BLaER1 (cell line): ENCODE results near the gene RAB40B.
A peak's percentile ranks its signal among the peaks of the same experiment; 100 is the strongest.

Experiments used
- H3K27ac ChIP-seq: shearing (Covaris generic); formaldehyde crosslinking; 2 replicates; pipeline ENCODE4 v1.8.1; 2022
- H3K27me3 ChIP-seq: shearing (Covaris generic); formaldehyde crosslinking; 2 replicates; pipeline ENCODE4 v1.8.1; 2022
- H3K36me3 ChIP-seq: shearing (Covaris generic); formaldehyde crosslinking; 2 replicates; pipeline ENCODE4 v1.8.1; 2022
- H3K4me1 ChIP-seq: shearing (Covaris generic); formaldehyde crosslinking; 2 replicates; pipeline ENCODE4 v1.8.1; 2022
- H3K4me2 ChIP-seq: shearing (Covaris generic); formaldehyde crosslinking; 2 replicates; pipeline ENCODE4 v1.8.1; 2022
- H3K4me3 ChIP-seq: shearing (Covaris generic); formaldehyde crosslinking; 2 replicates; pipeline ENCODE4 v1.8.1; 2022
- H3K9ac ChIP-seq: shearing (Covaris generic); formaldehyde crosslinking; 2 replicates; pipeline ENCODE4 v1.8.1; 2022
- H3K9me3 ChIP-seq: shearing (Covaris generic); formaldehyde crosslinking; 2 replicates; pipeline ENCODE4 v1.8.1; 2022
- H4K20me1 ChIP-seq: shearing (Covaris generic); formaldehyde crosslinking; 2 replicates; pipeline ENCODE4 v1.8.1; 2022
- Cebpa-rat ChIP-seq: shearing (Covaris generic); IDR thresholded peaks from 2 replicates; pipeline ENCODE4 v1.8.1; 2022

RAB40B gene

DNA sequence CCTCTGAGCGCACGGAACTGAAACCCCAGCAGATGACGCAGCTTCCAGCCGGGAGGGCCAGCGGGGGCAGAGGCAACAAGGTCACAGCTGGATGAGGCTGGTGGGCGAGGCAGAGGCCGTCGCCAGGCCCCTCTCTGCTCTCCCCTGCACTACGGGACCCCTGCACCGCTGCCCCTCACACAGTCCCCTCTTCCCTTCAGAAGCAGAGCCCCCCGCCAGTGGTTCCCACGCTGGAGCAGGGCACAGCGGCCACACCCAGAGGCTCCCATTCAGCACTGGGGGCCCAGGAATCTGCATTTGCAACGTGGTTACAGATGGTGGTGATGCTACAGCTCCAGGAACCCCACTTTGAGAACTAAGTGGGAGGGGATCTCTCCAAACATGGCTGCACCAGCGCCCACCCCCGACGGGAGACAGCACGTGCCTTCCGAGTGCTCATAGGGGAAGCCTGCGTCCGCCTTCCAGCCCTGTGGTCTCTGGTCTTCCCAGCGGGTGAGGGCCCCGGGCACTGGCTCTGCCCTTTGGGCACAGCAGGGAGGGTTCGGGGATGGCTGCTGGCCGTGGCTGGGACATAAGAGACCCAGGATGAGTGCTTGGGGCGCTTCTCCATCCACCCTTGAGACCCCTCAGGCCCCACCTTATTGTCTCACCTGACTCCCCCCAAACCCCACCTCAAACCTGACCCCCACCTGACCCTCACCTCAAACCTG lies 4.7 kb upstream of the RAB40B start:
- no peaks in the 10 kb centered on the region for H4K20me1 ChIP-seq
- H3K4me2 ChIP-seq: peak overlapping the region; percentile 14; the same call in 1 of the 2 replicates
- no peak overlapping the region for H3K4me3 ChIP-seq
- no peak overlapping the region for H3K9ac ChIP-seq
- H3K4me1 ChIP-seq: peaks cover 58% of the 10 kb centered on the region
- peaks cover 7% of the 10 kb centered on the region; the same call in 1 of the 2 replicates for H3K27me3 ChIP-seq
- TF ChIP-seq Cebpa-rat: no peak
- no peak overlapping the region for H3K27ac ChIP-seq
- no peaks in the 10 kb centered on the region for H3K9me3 ChIP-seq
- no peaks in the 10 kb centered on the region for H3K36me3 ChIP-seq

DNA sequence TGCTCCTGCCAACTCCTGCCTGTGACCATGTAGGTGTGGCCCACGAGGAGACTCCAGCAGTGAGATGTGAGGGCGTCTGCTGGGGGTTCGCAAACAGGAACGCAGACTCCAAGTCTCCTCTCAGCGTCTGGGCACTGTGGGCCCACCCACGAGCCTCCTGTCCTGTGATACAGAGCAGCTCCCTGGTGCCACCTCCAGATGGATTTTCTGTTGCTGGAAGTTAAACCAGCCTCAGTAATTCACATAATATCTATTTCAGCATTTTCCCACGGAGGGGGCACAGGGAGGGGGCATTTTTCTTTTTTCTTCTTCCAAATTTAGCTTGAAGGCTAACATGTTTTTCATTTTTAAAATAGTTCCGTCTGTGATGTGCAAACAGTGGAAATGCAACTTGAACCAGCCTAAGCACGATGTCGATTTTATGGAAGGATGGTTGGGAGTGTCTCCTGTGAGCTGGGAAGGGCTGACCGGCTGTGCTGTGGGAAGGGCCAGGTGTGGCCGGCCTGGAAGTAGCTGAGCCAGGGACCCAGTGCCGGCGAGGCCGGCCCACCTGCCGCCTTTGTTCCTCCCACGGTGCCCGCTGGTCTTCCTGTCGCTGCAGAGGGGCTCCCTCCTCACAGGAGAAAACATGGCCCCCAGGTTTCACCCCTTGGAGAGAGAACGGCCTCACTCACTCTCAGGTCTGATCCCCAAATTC lies 3.9 kb upstream of the RAB40B start:
- Histone ChIP-seq H4K20me1 (peaks cover 6% of the 10 kb centered on the region), H3K4me1 (peaks cover 56% of the 10 kb centered on the region), H3K4me3 (no peak overlapping the region), H3K9me3 (no peaks in the 10 kb centered on the region), H3K36me3 (no peaks in the 10 kb centered on the region), H3K4me2 (0 out of 2 replicates have a peak overlapping the region, but pooled peaks have one; percentile 14), H3K9ac (no peak overlapping the region), H3K27me3 (peaks cover 15% of the 10 kb centered on the region), H3K27ac (no peak overlapping the region)
- no peak for TF ChIP-seq Cebpa-rat

DNA sequence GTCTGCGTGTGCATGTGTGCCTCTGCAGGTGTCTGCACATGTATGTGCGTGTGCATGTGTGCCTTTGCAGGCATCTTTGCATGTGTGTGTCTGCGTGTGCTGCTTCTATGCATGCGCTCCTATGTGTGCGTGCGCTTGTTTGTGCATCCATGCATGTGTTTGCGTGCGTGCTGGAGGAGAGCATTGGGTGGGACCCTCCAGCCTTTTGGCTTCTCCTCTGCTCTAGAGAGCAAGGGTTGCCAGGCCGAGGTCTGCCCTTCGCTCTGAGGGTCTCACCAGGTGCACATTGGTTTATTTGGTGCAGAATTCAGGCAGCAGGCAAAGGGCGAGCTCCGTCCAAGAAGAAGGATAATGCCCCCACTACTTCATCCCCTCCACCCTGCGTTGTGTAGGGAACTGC lies 1.1 kb upstream of the RAB40B start:
- no peak for TF ChIP-seq Cebpa-rat

DNA sequence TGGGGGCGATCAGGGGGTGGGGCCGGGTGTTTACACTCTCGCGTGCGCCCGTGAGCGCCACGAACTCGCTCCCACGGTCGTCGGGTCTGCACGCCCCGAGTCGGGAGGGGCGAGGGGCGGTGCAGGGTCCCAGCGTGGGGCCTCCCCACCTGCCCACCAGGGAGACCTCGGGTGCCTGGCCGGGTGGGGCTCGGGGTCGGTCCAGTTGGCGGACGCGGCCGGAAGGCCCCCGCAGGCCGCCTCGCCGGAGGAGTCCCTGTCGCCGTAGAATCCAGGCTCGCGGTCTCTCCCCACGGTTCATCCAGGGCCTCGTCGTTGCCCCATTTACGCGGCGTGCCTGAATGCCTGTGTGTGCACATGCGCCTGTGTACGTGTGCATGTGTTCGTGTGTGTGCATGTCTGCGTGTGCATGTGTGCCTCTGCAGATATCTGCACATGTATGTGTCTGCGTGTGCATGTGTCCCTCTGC lies 510 bp upstream of the RAB40B start:
- Histone ChIP-seq H3K9ac (no peak overlapping the region), H3K4me3 (peak overlapping the region; percentile 73)

More for the DNA sequence above, 1.1 kb upstream of the RAB40B start:
- peak overlapping the region; percentile 100 for H3K4me2 ChIP-seq
- H3K4me3 ChIP-seq: peak overlapping the region; percentile 73; the same call in 1 of the 2 replicates
- H3K4me1 ChIP-seq: peaks cover 51% of the 10 kb centered on the region
- no peak overlapping the region for H3K27ac ChIP-seq
- H3K9me3 ChIP-seq: peaks cover 26% of the 10 kb centered on the region
- H4K20me1 ChIP-seq: peaks cover 21% of the 10 kb centered on the region
- peaks cover 40% of the 10 kb centered on the region for H3K27me3 ChIP-seq
- peaks cover 6% of the 10 kb centered on the region; the same call in 1 of the 2 replicates for H3K36me3 ChIP-seq
- no peak overlapping the region for H3K9ac ChIP-seq

DNA sequence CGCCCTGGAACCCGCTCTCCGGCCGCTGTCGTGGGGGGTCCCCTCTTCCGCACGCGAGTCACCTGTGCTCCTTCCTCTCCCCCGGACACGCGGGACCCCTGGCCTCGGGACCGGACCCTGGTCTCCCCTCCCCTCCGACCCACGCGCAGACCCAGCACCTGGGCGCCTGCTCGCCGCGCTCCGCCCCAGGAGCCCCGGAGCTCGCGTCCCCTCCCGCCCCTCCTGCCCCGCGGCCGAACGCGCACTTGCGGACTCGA lies 762 bp downstream of the RAB40B start:
- Histone ChIP-seq H3K4me3 (peak overlapping the region; percentile 73), H3K9me3 (peaks cover 40% of the 10 kb centered on the region), H3K4me2 (peak overlapping the region; percentile 93), H4K20me1 (peaks cover 21% of the 10 kb centered on the region), H3K27ac (no peak overlapping the region), H3K9ac (peak overlapping the region; percentile 53), H3K4me1 (peaks cover 42% of the 10 kb centered on the region), H3K36me3 (peaks cover 12% of the 10 kb centered on the region), H3K27me3 (peaks cover 40% of the 10 kb centered on the region)
- no peak for TF ChIP-seq Cebpa-rat

More for the DNA sequence above, 510 bp upstream of the RAB40B start:
- Histone ChIP-seq H4K20me1 (peaks cover 21% of the 10 kb centered on the region), H3K4me2 (peak overlapping the region; percentile 100), H3K27ac (no peak overlapping the region), H3K9me3 (peaks cover 31% of the 10 kb centered on the region), H3K4me1 (peaks cover 45% of the 10 kb centered on the region), H3K36me3 (peaks cover 12% of the 10 kb centered on the region), H3K27me3 (peaks cover 40% of the 10 kb centered on the region)
- no peak for TF ChIP-seq Cebpa-rat

DNA sequence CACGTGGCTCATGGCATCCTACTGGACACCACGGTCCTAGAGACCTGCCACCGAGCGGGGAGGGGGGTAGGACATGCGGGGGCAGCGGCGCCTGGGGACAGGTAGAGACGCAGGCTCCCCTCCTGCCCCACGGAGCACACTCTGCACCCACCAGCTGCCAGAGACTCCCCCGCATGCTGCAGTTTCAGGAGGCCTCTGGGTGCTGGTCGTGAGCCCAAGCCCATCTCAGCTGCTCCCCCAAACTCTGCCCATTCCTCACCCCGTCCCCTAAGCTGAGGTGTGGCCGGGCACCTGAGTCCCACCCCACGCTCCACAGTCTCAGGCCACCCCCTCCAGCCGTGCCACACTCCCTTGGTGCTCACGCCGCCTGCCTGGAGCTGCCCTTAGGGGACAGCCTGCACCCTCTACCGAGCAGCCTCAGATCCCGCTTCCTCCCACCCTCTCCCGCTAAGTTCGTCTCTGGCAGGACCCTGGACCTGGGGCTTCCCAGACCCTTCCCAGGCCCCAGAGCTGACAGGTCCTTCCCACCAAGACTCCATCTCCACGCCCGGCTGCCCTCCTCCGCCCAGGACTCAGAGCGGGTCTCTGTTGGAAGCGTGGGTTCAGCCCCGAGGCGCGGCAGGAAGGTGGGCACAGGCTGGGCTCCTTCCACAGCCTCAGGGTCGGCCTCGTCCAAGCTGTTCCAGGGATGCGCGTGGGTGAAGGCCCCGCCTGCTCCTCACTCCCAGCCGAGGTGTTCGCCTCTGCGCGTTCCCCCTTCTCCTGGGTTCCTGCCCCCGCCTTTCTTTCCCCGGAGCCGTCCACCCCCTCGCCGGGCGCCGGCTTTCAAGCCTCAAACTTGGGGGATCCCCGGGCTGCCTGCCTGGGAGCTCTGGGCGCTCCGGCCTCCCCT lies 1.3 kb downstream of the RAB40B start:
- Histone ChIP-seq H3K9me3 (peaks cover 40% of the 10 kb centered on the region), H3K4me2 (peak overlapping the region; percentile 93), H3K4me3 (peak overlapping the region; percentile 73), H3K27ac (no peak overlapping the region), H3K4me1 (peaks cover 43% of the 10 kb centered on the region), H3K27me3 (peaks cover 40% of the 10 kb centered on the region), H4K20me1 (peaks cover 21% of the 10 kb centered on the region), H3K9ac (peak overlapping the region; percentile 53), H3K36me3 (peaks cover 12% of the 10 kb centered on the region)
- TF ChIP-seq Cebpa-rat: no peak

DNA sequence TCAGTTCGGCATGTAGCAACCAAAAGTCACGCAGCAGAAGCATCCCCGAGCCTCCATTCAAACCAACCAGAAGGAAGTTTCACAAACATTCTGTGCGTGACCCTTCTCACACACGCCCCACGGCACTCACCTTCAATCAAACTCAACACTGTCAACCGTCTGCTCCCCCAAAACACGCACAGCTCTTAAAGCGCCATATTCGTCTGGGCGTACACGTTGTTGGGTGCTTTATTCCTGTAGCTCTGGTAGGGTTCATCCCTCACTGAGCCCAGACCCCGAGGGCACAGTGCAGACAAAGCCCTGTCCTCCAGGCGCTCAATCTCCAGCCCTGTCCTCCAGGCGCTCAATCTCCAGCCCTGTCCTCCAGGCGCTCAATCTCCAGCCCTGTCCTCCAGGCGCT lies 2.2 kb downstream of the RAB40B start:
- TF ChIP-seq Cebpa-rat: no peak
- H3K9ac ChIP-seq: no peak overlapping the region

DNA sequence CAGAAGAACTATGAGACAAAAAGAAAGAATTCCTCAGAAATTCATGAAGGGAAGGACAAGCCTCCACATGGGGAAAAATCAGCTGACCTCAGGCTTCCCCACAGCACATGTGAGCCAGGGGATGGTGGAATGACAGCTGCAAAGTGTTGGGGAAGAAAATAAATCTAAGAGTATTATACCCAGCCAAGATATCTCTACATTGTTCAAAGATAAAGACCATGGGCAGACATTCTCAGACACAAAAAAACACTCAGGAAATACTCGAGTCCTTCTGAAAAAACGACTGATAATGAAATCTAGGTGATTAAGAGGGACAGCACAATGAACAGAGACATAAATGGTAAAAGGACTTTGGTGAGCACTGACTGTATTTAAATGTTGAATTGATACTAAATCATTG lies 3.9 kb downstream of the RAB40B start:
- Histone ChIP-seq H3K4me1 (peaks cover 57% of the 10 kb centered on the region), H3K9me3 (peaks cover 40% of the 10 kb centered on the region), H3K27me3 (peaks cover 38% of the 10 kb centered on the region), H3K4me2 (no peak overlapping the region), H3K27ac (no peak overlapping the region), H3K4me3 (no peak overlapping the region), H3K9ac (no peak overlapping the region), H3K36me3 (peaks cover 12% of the 10 kb centered on the region), H4K20me1 (peaks cover 22% of the 10 kb centered on the region)
- TF ChIP-seq Cebpa-rat: no peak

More for the DNA sequence above, 2.2 kb downstream of the RAB40B start:
- Histone ChIP-seq H3K27ac (no peak overlapping the region), H3K9me3 (peaks cover 40% of the 10 kb centered on the region), H3K4me3 (no peak overlapping the region), H3K4me1 (peaks cover 49% of the 10 kb centered on the region), H3K27me3 (peaks cover 40% of the 10 kb centered on the region), H4K20me1 (peaks cover 21% of the 10 kb centered on the region), H3K4me2 (no peak overlapping the region), H3K36me3 (peaks cover 12% of the 10 kb centered on the region)

DNA sequence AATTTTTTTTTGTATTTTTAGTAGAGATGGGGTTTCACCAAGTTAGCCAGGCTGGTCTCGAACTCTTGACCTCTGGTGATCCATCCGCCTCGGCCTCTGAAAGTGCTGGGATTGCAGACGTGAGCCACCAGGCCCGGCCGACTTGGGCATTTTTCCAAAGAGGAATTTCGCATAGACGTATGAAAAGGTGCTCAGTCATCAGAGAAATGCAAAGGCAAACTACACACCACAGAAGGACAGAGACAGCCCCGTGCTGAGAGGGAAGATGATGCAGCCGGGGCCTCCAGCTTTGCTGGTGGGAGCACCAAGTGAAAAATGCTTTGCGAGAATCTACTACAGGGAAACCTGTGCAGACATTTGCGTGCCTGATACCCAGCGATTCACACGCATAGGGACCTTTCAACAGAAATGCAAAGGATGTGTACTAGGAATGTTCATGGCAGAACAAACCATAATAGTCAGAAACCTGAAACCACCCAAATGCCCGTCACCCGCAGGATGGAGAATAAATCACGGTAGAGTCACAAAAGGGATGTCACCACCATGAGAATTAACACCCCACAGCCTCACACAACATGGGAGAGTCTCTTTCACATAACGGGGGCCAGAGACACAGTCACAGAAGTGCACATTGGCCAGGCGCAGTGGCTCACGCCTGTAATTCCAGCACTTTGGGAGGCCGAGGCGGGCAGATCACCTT lies 5.2 kb downstream of the RAB40B start:
- Histone ChIP-seq H4K20me1 (peaks cover 30% of the 10 kb centered on the region), H3K9ac (no peak overlapping the region), H3K36me3 (peaks cover 12% of the 10 kb centered on the region), H3K4me2 (peak overlapping the region; percentile 79), H3K27ac (no peak overlapping the region), H3K4me3 (no peak overlapping the region), H3K27me3 (peaks cover 33% of the 10 kb centered on the region), H3K4me1 (peaks cover 60% of the 10 kb centered on the region), H3K9me3 (peaks cover 40% of the 10 kb centered on the region)
- no peak for TF ChIP-seq Cebpa-rat
